ENCODE measurements around the gene TPRG1.

The TPRG1 gene

DNA sequence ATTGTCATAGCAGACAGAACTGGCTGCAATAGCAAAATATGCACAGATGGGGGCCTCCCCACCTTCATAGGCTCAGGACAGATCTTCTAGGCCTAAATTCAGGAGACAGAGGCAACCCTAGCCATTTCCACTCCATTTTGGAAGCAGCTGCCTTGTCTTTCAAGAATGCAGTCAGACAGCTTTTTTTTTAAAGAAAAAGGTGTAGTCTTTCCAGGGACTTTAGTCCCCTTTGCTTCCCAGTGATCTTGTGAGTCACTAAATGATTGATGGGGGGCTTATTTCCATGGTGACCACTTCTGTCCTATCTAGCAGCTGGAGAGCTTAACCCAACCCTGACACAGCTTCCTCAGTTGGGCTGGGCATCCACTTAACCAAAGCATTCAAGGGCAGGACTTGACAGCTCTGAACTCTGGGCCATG is 165.9 kb downstream of the TPRG1 start:
- no peak for DNase-seq (ENCODE audit: low read depth, low spot score)
- TF ChIP-seq, protein P1, sequence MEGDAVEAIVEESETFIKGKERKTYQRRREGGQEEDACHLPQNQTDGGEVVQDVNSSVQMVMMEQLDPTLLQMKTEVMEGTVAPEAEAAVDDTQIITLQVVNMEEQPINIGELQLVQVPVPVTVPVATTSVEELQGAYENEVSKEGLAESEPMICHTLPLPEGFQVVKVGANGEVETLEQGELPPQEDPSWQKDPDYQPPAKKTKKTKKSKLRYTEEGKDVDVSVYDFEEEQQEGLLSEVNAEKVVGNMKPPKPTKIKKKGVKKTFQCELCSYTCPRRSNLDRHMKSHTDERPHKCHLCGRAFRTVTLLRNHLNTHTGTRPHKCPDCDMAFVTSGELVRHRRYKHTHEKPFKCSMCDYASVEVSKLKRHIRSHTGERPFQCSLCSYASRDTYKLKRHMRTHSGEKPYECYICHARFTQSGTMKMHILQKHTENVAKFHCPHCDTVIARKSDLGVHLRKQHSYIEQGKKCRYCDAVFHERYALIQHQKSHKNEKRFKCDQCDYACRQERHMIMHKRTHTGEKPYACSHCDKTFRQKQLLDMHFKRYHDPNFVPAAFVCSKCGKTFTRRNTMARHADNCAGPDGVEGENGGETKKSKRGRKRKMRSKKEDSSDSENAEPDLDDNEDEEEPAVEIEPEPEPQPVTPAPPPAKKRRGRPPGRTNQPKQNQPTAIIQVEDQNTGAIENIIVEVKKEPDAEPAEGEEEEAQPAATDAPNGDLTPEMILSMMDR (IDR thresholded peaks at IDR 0.05; ENCODE audit: insufficient read depth, low read length, missing control alignments): no peak
- POLR2A ChIA-PET: no interaction called here
- no peak overlapping the region for H3K4me3 ChIP-seq (ENCODE audit: low read depth, low read length)
- CTCF ChIA-PET: no interaction called here

DNA sequence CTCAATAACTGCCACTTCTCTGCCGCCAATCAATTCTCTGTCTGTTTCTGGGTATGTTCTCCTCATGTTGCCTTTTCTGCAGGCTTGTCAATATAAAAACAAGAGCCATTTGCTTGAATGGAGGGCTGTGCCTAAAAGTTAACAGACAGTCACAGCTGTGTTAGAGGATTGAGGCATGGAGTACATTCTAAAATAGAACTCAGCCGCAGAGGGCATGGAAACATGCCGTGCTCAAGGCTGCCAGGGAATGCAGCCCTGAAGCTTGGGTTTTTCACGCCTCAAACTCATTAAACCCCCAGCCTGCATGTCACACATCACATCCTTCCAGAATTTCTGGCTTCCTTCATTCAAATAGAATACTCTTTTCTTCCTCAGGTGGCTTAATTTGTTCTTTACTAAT is 166.6 kb downstream of the TPRG1 start:
- H3K4me3 ChIP-seq (ENCODE audit: low read depth, low read length): no peak overlapping the region
- POLR2A ChIA-PET: no interaction called here
- DNase-seq (ENCODE audit: low read depth, low spot score): no peak
- CTCF ChIA-PET: no interaction called here
- TF ChIP-seq, protein P1 (IDR thresholded peaks at IDR 0.05; ENCODE audit: insufficient read depth, low read length, missing control alignments): no peak

DNA sequence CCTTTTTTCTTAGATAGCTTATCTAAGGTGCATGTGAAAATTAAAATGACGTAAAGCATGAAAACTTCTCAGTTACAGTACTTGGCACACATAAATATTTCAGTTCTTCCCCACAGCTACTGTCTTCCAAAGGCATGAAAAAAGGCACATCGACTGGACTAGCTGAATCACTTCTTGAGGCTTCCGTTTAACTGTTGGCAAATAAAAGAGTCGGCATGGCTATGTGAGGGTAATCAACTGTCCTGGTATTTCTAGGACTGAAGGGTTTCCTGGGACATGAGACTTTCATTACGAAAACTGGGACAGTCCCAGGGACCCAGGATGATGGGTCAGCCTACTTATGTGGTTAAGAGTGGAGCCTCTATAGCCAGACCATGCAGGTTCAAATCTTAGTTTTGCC is 168.2 kb downstream of the TPRG1 start:
- TF ChIP-seq, protein P1 (IDR thresholded peaks at IDR 0.05; ENCODE audit: insufficient read depth, low read length, missing control alignments): no peak
- CTCF ChIA-PET: interaction anchor here (0.7 kb wide), 1 partner anchor 16 kb away, joined by 3 read pairs; no protein-coding TSS in a partner anchor
- H3K4me3 ChIP-seq (ENCODE audit: low read depth, low read length): no peak overlapping the region
- POLR2A ChIA-PET: no interaction called here
- no peak for DNase-seq (ENCODE audit: low read depth, low spot score)

DNA sequence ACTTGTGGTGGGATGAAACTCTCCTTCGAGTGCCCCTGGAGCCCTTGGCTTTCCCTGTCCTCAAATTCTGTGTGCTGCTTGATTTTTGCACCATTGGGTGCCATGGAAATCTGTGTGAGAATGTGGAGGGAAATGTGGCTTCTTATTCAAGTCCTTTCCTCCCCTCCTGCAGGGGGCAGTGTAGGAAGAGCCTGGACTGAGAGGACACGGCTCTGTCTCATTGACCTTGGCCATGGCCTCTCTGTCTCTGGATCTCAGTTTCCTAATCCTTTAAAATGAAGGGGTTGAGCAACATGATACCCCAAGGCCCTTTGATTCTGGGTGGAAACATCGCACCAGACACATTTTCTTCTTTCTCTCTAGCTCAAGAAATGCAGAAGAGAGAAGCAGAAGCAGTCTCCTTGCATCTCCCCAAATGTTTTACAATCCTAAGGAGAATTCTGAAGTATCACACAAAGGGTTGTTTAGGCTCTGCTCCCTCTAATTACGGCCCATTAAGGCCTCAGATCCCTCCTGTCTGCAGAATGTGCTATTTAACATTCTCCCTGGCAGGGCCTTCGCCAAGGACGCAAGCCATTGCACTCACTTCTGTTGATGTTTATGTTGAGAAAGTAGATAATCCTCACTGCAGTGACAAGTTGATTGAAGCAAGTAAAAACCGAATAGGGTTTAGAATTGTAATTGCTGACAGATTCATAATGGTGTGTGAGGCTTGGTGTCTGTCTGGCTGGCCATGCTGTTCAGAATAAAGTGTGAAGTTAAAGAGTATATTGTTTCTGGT is 169.1 kb downstream of the TPRG1 start:
- ChIA-PET CTCF (no interaction called here), POLR2A (no interaction called here)
- no peak overlapping the region for H3K4me3 ChIP-seq (ENCODE audit: low read depth, low read length)
- no peak for DNase-seq (ENCODE audit: low read depth, low spot score)
- TF ChIP-seq, protein P1 (IDR thresholded peaks at IDR 0.05; ENCODE audit: insufficient read depth, low read length, missing control alignments): no peak

DNA sequence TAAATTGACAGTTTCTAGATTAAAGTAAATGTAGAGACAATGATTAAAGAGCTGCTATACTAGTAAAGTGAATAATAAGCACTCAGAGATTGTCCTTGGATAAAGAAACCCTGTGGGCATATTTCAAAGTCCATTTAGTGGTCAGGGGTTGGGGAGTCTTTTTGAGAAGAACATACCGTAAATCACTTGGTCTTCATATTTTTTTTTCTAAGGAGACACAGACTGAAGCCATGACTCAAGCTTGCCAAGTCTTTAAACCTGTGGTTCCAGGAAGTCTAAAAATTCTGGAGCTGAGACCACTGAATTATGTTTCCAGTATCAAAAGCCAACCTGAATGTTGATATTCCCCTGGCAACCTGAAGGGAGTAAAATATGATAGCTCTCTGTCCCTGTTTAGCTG is 171.0 kb downstream of the TPRG1 start:
- POLR2A ChIA-PET: no interaction called here
- no peak overlapping the region for H3K4me3 ChIP-seq (ENCODE audit: low read depth, low read length)
- CTCF ChIA-PET: no interaction called here
- TF ChIP-seq, protein P1 (IDR thresholded peaks at IDR 0.05; ENCODE audit: insufficient read depth, low read length, missing control alignments): no peak
- DNase-seq (ENCODE audit: low read depth, low spot score): no peak

- no peak for DNase-seq (ENCODE audit: low read depth, low spot score)
- POLR2A ChIA-PET: no interaction called here
- H3K4me3 ChIP-seq (ENCODE audit: low read depth, low read length): no peak overlapping the region
- CTCF ChIA-PET: no interaction called here
- TF ChIP-seq, protein P1 (IDR thresholded peaks at IDR 0.05; ENCODE audit: insufficient read depth, low read length, missing control alignments): no peak
These were observed 173.2 kb downstream of the TPRG1 start for GRCh38 chr3:189344996-189345395.

Data from AG04449 (cell line).